D721Med (cell line): ENCODE results near the gene EPHB1.

Experiments used
- DNase-seq: peaks from one replicate; pipeline ENCODE4 v3.0.0; 2011; ENCODE audit warnings: low spot score; ENCODE audit not compliant: insufficient read length
- FAIRE-seq: peaks from 2 replicates; lab custom pipeline; 2011; peaks lifted over from hg19 to GRCh38; lab: Jason Lieb, UNC
- TF ChIP-seq, protein P1 (sequence below): IDR thresholded peaks from 2 replicates; pipeline ENCODE4 v1.5.1; 2012; ENCODE audit warnings: mild to moderate bottlenecking, control low read depth; ENCODE audit not compliant: insufficient read depth; ENCODE audit errors: missing control alignments

EPHB1 gene

GRCh38 chr3:134829721-134830120, 34.7 kb downstream of the EPHB1 start:
- FAIRE-seq (no peak), DNase-seq (no peak)
- TF ChIP-seq, protein P1, sequence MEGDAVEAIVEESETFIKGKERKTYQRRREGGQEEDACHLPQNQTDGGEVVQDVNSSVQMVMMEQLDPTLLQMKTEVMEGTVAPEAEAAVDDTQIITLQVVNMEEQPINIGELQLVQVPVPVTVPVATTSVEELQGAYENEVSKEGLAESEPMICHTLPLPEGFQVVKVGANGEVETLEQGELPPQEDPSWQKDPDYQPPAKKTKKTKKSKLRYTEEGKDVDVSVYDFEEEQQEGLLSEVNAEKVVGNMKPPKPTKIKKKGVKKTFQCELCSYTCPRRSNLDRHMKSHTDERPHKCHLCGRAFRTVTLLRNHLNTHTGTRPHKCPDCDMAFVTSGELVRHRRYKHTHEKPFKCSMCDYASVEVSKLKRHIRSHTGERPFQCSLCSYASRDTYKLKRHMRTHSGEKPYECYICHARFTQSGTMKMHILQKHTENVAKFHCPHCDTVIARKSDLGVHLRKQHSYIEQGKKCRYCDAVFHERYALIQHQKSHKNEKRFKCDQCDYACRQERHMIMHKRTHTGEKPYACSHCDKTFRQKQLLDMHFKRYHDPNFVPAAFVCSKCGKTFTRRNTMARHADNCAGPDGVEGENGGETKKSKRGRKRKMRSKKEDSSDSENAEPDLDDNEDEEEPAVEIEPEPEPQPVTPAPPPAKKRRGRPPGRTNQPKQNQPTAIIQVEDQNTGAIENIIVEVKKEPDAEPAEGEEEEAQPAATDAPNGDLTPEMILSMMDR: no peak

- TF ChIP-seq, protein P1: no peak
- FAIRE-seq: no peak
- no peak for DNase-seq
These were observed 37.5 kb downstream of the EPHB1 start for GRCh38 chr3:134832585-134832984.

GRCh38 chr3:134833453-134834163, 38.5 kb downstream of the EPHB1 start:
- TF ChIP-seq, protein P1: no peak
- no peak for DNase-seq
- FAIRE-seq: no peak

GRCh38 chr3:134836921-134837320, 41.9 kb downstream of the EPHB1 start:
- FAIRE-seq (no peak), DNase-seq (no peak)
- TF ChIP-seq, protein P1: no peak

DNA sequence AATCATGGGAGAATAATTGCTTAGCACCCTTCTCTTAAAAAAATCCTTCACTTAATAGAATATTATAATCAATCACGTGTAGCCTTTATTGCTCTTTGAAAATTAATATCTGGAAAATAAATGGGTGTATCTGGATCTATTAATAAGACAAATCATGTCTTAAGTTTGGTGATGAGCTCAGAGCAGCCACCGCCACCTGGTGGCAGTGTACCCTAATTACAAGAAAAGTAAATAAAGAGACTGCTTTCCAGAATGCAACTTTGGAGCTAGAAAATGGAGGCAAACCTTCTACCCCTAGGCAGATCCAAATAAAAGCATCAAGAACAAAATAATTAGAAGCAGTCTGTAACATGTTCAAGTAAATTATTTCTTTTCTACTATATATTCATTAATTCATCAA, 43.5 kb downstream of the EPHB1 start:
- TF ChIP-seq, protein P1: peak; percentile 7
- FAIRE-seq (no peak), DNase-seq (no peak)

DNA sequence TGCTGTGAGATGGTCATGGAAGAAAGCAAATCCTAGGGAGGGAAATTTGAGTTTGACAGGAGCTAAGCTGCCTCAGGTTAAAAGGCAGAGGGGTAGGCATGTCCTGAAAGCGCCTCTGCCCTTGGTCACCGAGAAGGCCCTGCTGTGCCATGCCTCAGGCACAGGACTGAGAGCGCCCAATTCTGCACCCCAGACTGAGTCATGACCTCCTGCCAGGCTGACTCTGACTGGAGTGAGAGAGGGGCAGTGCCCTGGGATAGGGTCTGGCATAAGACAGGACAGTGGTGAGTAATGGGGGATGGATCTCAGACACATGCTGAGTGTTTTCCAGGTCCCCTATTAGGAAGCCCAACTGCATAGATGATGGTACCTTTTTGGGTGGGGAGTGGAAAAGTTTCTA, 44.4 kb downstream of the EPHB1 start:
- TF ChIP-seq, protein P1: no peak
- no peak for DNase-seq
- no peak for FAIRE-seq

DNA sequence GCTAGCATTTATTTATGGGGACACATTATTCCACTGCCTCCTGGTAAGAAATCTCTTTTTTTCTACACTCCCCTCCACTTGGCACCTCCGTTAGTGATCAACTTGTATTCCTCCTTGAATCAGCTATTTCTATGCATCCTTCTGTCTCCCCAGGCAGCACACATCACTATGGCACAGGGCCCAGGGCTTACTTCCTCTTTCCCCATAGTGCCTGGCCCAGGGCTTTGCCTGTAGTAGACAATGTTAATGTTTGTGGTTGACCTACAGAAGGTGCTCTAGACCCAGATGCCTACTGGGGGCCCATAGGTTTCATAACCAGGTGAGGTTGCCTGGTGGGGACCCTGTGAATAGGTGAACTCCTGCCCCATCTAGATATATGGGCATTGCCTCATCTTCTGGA, 44.9 kb downstream of the EPHB1 start:
- TF ChIP-seq, protein P1: no peak
- FAIRE-seq (no peak), DNase-seq (no peak)
